Left lung (tissue), 10 donors: ENCODE data around the gene FGD3. TPM values are rescaled to one million over a fixed set of nuclear protein-coding genes. Genes with fewer than 3 reads are reported as not detected.

Experiments used
- ATAC-seq: fragments of 200-7000 bp; cut with Tn5 transposase; one replicate; pipeline ENCODE4 v1.9.1; 2020; ENCODE audit warnings: moderate library complexity
- DNase-seq, 4 donors: peaks; one replicate each; pipeline ENCODE4 v3.0.0-alpha.2; 2013 to 2020
- H3K27ac ChIP-seq, 2 donors: fragments of 200-600 bp; sonication (generic) in 1 of 2; one replicate each; pipeline versions ENCODE4 v1.5.0 to v1.8.0; 2020 to 2021
- H3K27me3 ChIP-seq, 2 donors: fragments of 200-600 bp; sonication (generic) in 1 of 2; one replicate each; pipeline versions ENCODE4 v1.5.0 to v1.8.0; 2020 to 2021
- H3K36me3 ChIP-seq, 2 donors: fragments of 200-600 bp; sonication (generic) in 1 of 2; one replicate each; pipeline versions ENCODE4 v1.5.0 to v1.8.0; 2020 to 2021
- H3K4me1 ChIP-seq, 2 donors: fragments of 200-600 bp; one replicate each; pipeline ENCODE4 v1.8.0; 2021
- H3K4me3 ChIP-seq, 2 donors: fragments of 200-600 bp; sonication (generic) in 1 of 2; one replicate each; pipeline versions ENCODE4 v1.5.0 to v1.8.0; 2020 to 2021; ENCODE audit warnings: mild to moderate bottlenecking in 1 of 2
- H3K9me3 ChIP-seq, 2 donors: fragments of 200-600 bp; sonication (generic) in 1 of 2; one replicate each; pipeline versions ENCODE4 v1.5.0 to v1.8.0; 2020 to 2021
- CTCF ChIP-seq, 2 donors: fragments of 200-600 bp; sonication (generic) in 1 of 2; IDR thresholded peaks; one replicate each; pipeline versions ENCODE4 v1.5.0 to v1.8.0; 2021; ENCODE audit warnings: antibody characterized with exemption in 2 of 2
- intact Hi-C, 2 donors: fragments of 100-400 bp; cut with DNase I; formaldehyde crosslinking; loops; one replicate each; pipeline versions ENCODE4 v1.11.2 to v1.14.2; 2022
- polyA plus RNA-seq, 6 donors: library from polyadenylated mRNA; unstranded; fragments of 120-200 nt; gene quantifications; one replicate each; pipeline ENCODE4 v1.2.1, GENCODE V29; 2013; ENCODE audit not compliant: insufficient read length in 6 of 6
- total RNA-seq, 2 donors: library from RNA; stranded (reverse); fragmentation: NEBNext Ultra II Directional; extraction: Animal tissue kit (Norgen Biotek cat#: 25700); gene quantifications; one replicate each; pipeline ENCODE4 v1.2.1, GENCODE V29; 2021
- donor health status: DM: no; HTN: yes; CAD: no.
- donor health status: DM: no; HTN: no; CAD: no.

The FGD3 gene
- total and polyA plus RNA-seq, 8 donors = 4.2 to 29.9 (median 7.8) TPM

GRCh38 chr9:92983984-92984589, 36.8 kb downstream of the FGD3 start:
- H3K4me3 ChIP-seq = no peak overlapping the region
- no peak for TF ChIP-seq CTCF (IDR thresholded peaks at IDR 0.05)
- no peak for DNase-seq
- peaks cover 0 to 37% of the 10 kb centered on the region in 2 donors for H3K4me1 ChIP-seq
- no peak for ATAC-seq
- H3K27ac ChIP-seq = no peak overlapping the region
- H3K27me3 ChIP-seq = no peaks in the 10 kb centered on the region
- intact Hi-C loops = no loop called here
- peaks cover 0 to 9% of the 10 kb centered on the region in 2 donors for H3K9me3 ChIP-seq
- peaks cover 0 to 12% of the 10 kb centered on the region in 2 donors for H3K36me3 ChIP-seq

GRCh38 chr9:92984976-92985375, 37.7 kb downstream of the FGD3 start:
- Histone ChIP-seq H3K4me3 (no peak overlapping the region), H3K4me1 (peaks cover 0 to 28% of the 10 kb centered on the region in 2 donors), H3K9me3 (peaks cover 0 to 9% of the 10 kb centered on the region in 2 donors), H3K36me3 (peaks cover 0 to 12% of the 10 kb centered on the region in 2 donors), H3K27ac (no peak overlapping the region), H3K27me3 (no peaks in the 10 kb centered on the region)
- ATAC-seq = no peak
- intact Hi-C loops = no loop called here
- no peak for DNase-seq
- TF ChIP-seq CTCF (IDR thresholded peaks at IDR 0.05) = no peak

GRCh38 chr9:92986176-92987119, 39.1 kb downstream of the FGD3 start:
- H3K4me1 ChIP-seq = peaks cover 0 to 24% of the 10 kb centered on the region in 2 donors
- peak overlapping the region; percentile 9 to 76 for H3K27ac ChIP-seq
- no peaks in the 10 kb centered on the region for H3K27me3 ChIP-seq
- intact Hi-C loops = no loop called here
- ATAC-seq (peak; percentile 89), DNase-seq (peak in 1 of 4 donors; percentile 45)
- H3K4me3 ChIP-seq = no peak overlapping the region
- H3K9me3 ChIP-seq = peaks cover 0 to 9% of the 10 kb centered on the region in 2 donors
- H3K36me3 ChIP-seq = peaks cover 0 to 12% of the 10 kb centered on the region in 2 donors
- TF ChIP-seq CTCF (IDR thresholded peaks at IDR 0.05) = peak; percentile 54 to 60

- no peak for TF ChIP-seq CTCF (IDR thresholded peaks at IDR 0.05)
- ATAC-seq (no peak), DNase-seq (no peak)
- H3K4me3 ChIP-seq = no peak overlapping the region
- no peaks in the 10 kb centered on the region for H3K27me3 ChIP-seq
- intact Hi-C loops = no loop called here
- H3K36me3 ChIP-seq = peaks cover 0 to 12% of the 10 kb centered on the region in 2 donors
- peak overlapping the region in 1 of 2 donors; percentile 15 for H3K27ac ChIP-seq
- H3K4me1 ChIP-seq = peaks cover 0 to 24% of the 10 kb centered on the region in 2 donors
- H3K9me3 ChIP-seq = peaks cover 0 to 9% of the 10 kb centered on the region in 2 donors
Measured at GRCh38 chr9:92988215-92988768, 41.0 kb downstream of the FGD3 start.

- no peak for DNase-seq
- intact Hi-C loops = no loop called here
- ATAC-seq = no peak
Measured at GRCh38 chr9:92989561-92989960, 42.2 kb downstream of the FGD3 start.

More at GRCh38 chr9:92989561-92989960, 42.2 kb downstream of the FGD3 start:
- Histone ChIP-seq H3K4me1 (peaks cover 0 to 24% of the 10 kb centered on the region in 2 donors), H3K9me3 (no peaks in the 10 kb centered on the region), H3K4me3 (no peak overlapping the region), H3K36me3 (peaks cover 0 to 9% of the 10 kb centered on the region in 2 donors), H3K27me3 (no peaks in the 10 kb centered on the region), H3K27ac (no peak overlapping the region)
- TF ChIP-seq CTCF (IDR thresholded peaks at IDR 0.05) = no peak
